Neural progenitor cell (in vitro differentiated cells): Measurements from ENCODE around the gene GRIK2. TPM values are rescaled to one million over a fixed set of nuclear protein-coding genes. Genes with fewer than 3 reads are reported as not detected.
"Not testable (repeated sequence)": the region's sequence is repeated elsewhere in the genome, so short reads cannot be mapped to it uniquely, and the experiment has no call there.

Experiments used
- DNase-seq: peaks from one replicate; pipeline ENCODE4 v3.0.0-alpha.2; 2016; ENCODE audit warnings: low spot score
- H2AFZ ChIP-seq: fragments of 200-600 bp; sonication (generic); replicated peaks from 2 replicates; pipeline ENCODE4 v1.6.1; 2016; ENCODE audit warnings: antibody characterized with exemption
- H3F3A ChIP-seq: fragments of 200-600 bp; sonication (generic); 2 replicates; pipeline ENCODE4 v1.6.1; 2016; ENCODE audit warnings: antibody characterized with exemption, low read depth
- H3K27ac ChIP-seq: fragments of 200-600 bp; sonication (generic); 2 replicates; pipeline ENCODE4 v1.5.1; 2016; ENCODE audit warnings: mild to moderate bottlenecking
- H3K27me3 ChIP-seq: fragments of 200-600 bp; sonication (generic); 2 replicates; pipeline ENCODE4 v1.6.1; 2016; ENCODE audit warnings: mild to moderate bottlenecking, moderate library complexity
- H3K36me3 ChIP-seq: fragments of 200-600 bp; sonication (generic); 2 replicates; pipeline ENCODE4 v1.5.1; 2016
- H3K4me1 ChIP-seq: fragments of 200-600 bp; sonication (generic); 2 replicates; pipeline ENCODE4 v1.6.1; 2016; ENCODE audit warnings: mixed run types
- H3K4me2 ChIP-seq: fragments of 200-600 bp; sonication (generic); 2 replicates; pipeline ENCODE4 v1.6.1; 2016
- H3K4me3 ChIP-seq: fragments of 200-600 bp; sonication (generic); 2 replicates; pipeline ENCODE4 v1.5.1; 2016
- H3K79me2 ChIP-seq: fragments of 200-600 bp; sonication (generic); 2 replicates; pipeline ENCODE4 v1.6.1; 2016; ENCODE audit warnings: low read depth
- H3K9ac ChIP-seq: fragments of 200-600 bp; sonication (generic); 2 replicates; pipeline ENCODE4 v1.6.1; 2016
- H3K9me3 ChIP-seq: fragments of 200-600 bp; sonication (generic); 2 replicates; pipeline ENCODE4 v1.5.1; 2016; ENCODE audit warnings: low read depth
- H4K20me1 ChIP-seq: fragments of 200-600 bp; sonication (generic); 2 replicates; pipeline ENCODE4 v1.6.1; 2016; ENCODE audit warnings: low read depth
- H3K27ac Mint-ChIP-seq: 3 replicates; pipeline ENCODE4 v1.8.0; 2021; ENCODE audit warnings: mixed read lengths
- H3K27me3 Mint-ChIP-seq: 2 replicates; pipeline ENCODE4 v1.8.0; 2022; ENCODE audit warnings: low read depth, mild to moderate bottlenecking, inconsistent platforms, moderate library complexity, mixed read lengths; ENCODE audit not compliant: insufficient read depth
- H3K36me3 Mint-ChIP-seq: 3 replicates; pipeline ENCODE4 v1.8.0; 2021; ENCODE audit warnings: mixed read lengths
- H3K4me1 Mint-ChIP-seq: 3 replicates; pipeline ENCODE4 v1.8.0; 2021; ENCODE audit warnings: mixed read lengths
- H3K4me3 Mint-ChIP-seq: 3 replicates; pipeline ENCODE4 v1.8.0; 2021; ENCODE audit warnings: mild to moderate bottlenecking, moderate library complexity, mixed read lengths
- H3K9me3 Mint-ChIP-seq: 3 replicates; pipeline ENCODE4 v1.8.0; 2020; ENCODE audit warnings: mixed read lengths
- CTCF ChIP-seq: fragments of 200-600 bp; sonication (generic); IDR thresholded peaks from 2 replicates; pipeline ENCODE4 v1.5.1; 2017; ENCODE audit warnings: antibody characterized with exemption, mild to moderate bottlenecking
- EZH2 ChIP-seq: fragments of 200-600 bp; sonication (generic); IDR thresholded peaks from 2 replicates; pipeline ENCODE4 v1.6.1; 2017; ENCODE audit warnings: antibody characterized with exemption, mild to moderate bottlenecking, moderate library complexity
- EZH2phosphoT487 ChIP-seq: fragments of 200-600 bp; sonication (generic); IDR thresholded peaks from 2 replicates; pipeline ENCODE4 v1.6.1; 2017; ENCODE audit warnings: antibody characterized with exemption
- total RNA-seq: library from RNA; depleted of rRNA; stranded (reverse); fragments of >200 nt; gene quantifications from 2 replicates; pipeline ENCODE4 v1.2.3, GENCODE V29; 2015; ENCODE audit warnings: low replicate concordance

The GRIK2 gene
- total RNA-seq, 1 donor from 2014 or later, result 0.88 TPM

- no peaks in the 10 kb centered on the region for H3K27me3 Mint-ChIP-seq
- no peak overlapping the region for H3K4me3 Mint-ChIP-seq
- Histone ChIP-seq H3K79me2 (no peaks in the 10 kb centered on the region), H3K4me3 (no peak overlapping the region), H3K4me2 (no peak overlapping the region), H4K20me1 (no peaks in the 10 kb centered on the region), H3K4me1 (no peaks in the 10 kb centered on the region), H3K27ac (no peak overlapping the region), H3F3A (no peaks in the 10 kb centered on the region), H3K9me3 (no peaks in the 10 kb centered on the region), H3K36me3 (no peaks in the 10 kb centered on the region), H3K9ac (no peak overlapping the region), H2AFZ (no peak overlapping the region), H3K27me3 (no peaks in the 10 kb centered on the region)
- TF ChIP-seq EZH2 (no peak), EZH2phosphoT487 (no peak), CTCF (no peak)
- no peaks in the 10 kb centered on the region for H3K9me3 Mint-ChIP-seq
- no peaks in the 10 kb centered on the region for H3K36me3 Mint-ChIP-seq
- no peak for DNase-seq
- H3K4me1 Mint-ChIP-seq, result no peaks in the 10 kb centered on the region
- H3K27ac Mint-ChIP-seq, result no peak overlapping the region
Measured at GRCh38 chr6:101380897-101381630, 12.4 kb upstream of the GRIK2 start.

GRCh38 chr6:101383747-101384146 is 9.8 kb upstream of the GRIK2 start:
- H3K79me2 ChIP-seq, H3K9ac ChIP-seq, H4K20me1 ChIP-seq, H3K4me3 Mint-ChIP-seq, H3K27me3 ChIP-seq, H3K9me3 Mint-ChIP-seq, H3K36me3 Mint-ChIP-seq, H3F3A ChIP-seq, H3K4me2 ChIP-seq, H3K36me3 ChIP-seq, H3K27me3 Mint-ChIP-seq, H3K4me1 ChIP-seq, H3K9me3 ChIP-seq, H2AFZ ChIP-seq, H3K27ac Mint-ChIP-seq, H3K4me1 Mint-ChIP-seq, H3K27ac ChIP-seq, DNase-seq, H3K4me3 ChIP-seq: not testable (repeated sequence)

- Mint-ChIP-seq H3K4me1 (peaks cover under 1% of the 10 kb centered on the region), H3K9me3 (no peaks in the 10 kb centered on the region), H3K4me3 (no peak overlapping the region), H3K27me3 (peaks cover 9% of the 10 kb centered on the region), H3K36me3 (no peaks in the 10 kb centered on the region), H3K27ac (no peak overlapping the region)
- Histone ChIP-seq H3K4me1 (peaks cover 5% of the 10 kb centered on the region), H3K4me2 (no peak overlapping the region), H3K9ac (no peak overlapping the region), H2AFZ (peak overlapping the region; percentile 6), H4K20me1 (no peaks in the 10 kb centered on the region), H3K79me2 (no peaks in the 10 kb centered on the region), H3F3A (no peaks in the 10 kb centered on the region), H3K9me3 (no peaks in the 10 kb centered on the region), H3K36me3 (no peaks in the 10 kb centered on the region), H3K27ac (no peak overlapping the region), H3K27me3 (peaks cover 24% of the 10 kb centered on the region), H3K4me3 (no peak overlapping the region)
- peak; percentile 31 for DNase-seq
- no peak for TF ChIP-seq EZH2phosphoT487
- no peak for TF ChIP-seq EZH2
- peak; percentile 54 for TF ChIP-seq CTCF
Measured at GRCh38 chr6:101386982-101387381, 6.5 kb upstream of the GRIK2 start.

GRCh38 chr6:101391772-101392585 is 1.5 kb upstream of the GRIK2 start:
- H2AFZ ChIP-seq, result peak overlapping the region; percentile 75
- peaks cover 19% of the 10 kb centered on the region for H3K4me1 Mint-ChIP-seq
- H3K4me3 Mint-ChIP-seq, result peak overlapping the region; percentile 90
- H3K9me3 ChIP-seq, result no peaks in the 10 kb centered on the region
- H3K4me3 ChIP-seq, result peak overlapping the region; percentile 56
- peak; percentile 40 for DNase-seq
- peaks cover 13% of the 10 kb centered on the region for H3F3A ChIP-seq
- peaks cover 36% of the 10 kb centered on the region for H3K27me3 Mint-ChIP-seq
- peaks cover 74% of the 10 kb centered on the region for H3K27me3 ChIP-seq
- no peaks in the 10 kb centered on the region for H3K79me2 ChIP-seq
- H3K9me3 Mint-ChIP-seq, result no peaks in the 10 kb centered on the region
- H3K27ac ChIP-seq, result no peak overlapping the region
- TF ChIP-seq EZH2, result no peak
- TF ChIP-seq EZH2phosphoT487, result no peak
- TF ChIP-seq CTCF, result no peak
- H3K36me3 Mint-ChIP-seq, result no peaks in the 10 kb centered on the region
- peak overlapping the region; percentile 96 for H3K4me2 ChIP-seq
- no peak overlapping the region for H3K9ac ChIP-seq
- peaks cover 15% of the 10 kb centered on the region for H3K4me1 ChIP-seq
- no peak overlapping the region for H3K27ac Mint-ChIP-seq
- H4K20me1 ChIP-seq, result peaks cover 13% of the 10 kb centered on the region
- H3K36me3 ChIP-seq, result no peaks in the 10 kb centered on the region
